HG02884 (cell line): ENCODE measurements around the gene LRRC56.
A peak's percentile ranks its signal among the peaks of the same experiment; 100 is the strongest.
"Not testable (repeated sequence)": the region's sequence is repeated elsewhere in the genome, so short reads cannot be mapped to it uniquely, and the experiment has no call there.

Source experiments
- ATAC-seq: cut with Tn5 transposase; IDR thresholded peaks from one replicate; pipeline ENCODE4 v1.9.1; 2021; ENCODE audit warnings: mild to moderate bottlenecking, moderate library complexity; ENCODE audit not compliant: unreplicated experiment

LRRC56 gene

GRCh38 chr11:501001-501682 lies 36.2 kb upstream of the LRRC56 start:
- ATAC-seq: no peak

GRCh38 chr11:501683-502287 lies 35.5 kb upstream of the LRRC56 start:
- no peak for ATAC-seq

GRCh38 chr11:502288-503178 lies 34.8 kb upstream of the LRRC56 start:
- no peak for ATAC-seq

- no peak for ATAC-seq
Measured at GRCh38 chr11:503179-503981, 33.9 kb upstream of the LRRC56 start.

- ATAC-seq: no peak
Measured at GRCh38 chr11:504053-504993, 33.0 kb upstream of the LRRC56 start.

GRCh38 chr11:504994-505344 lies 32.4 kb upstream of the LRRC56 start:
- no peak for ATAC-seq

- ATAC-seq: peak; percentile 44
Measured at GRCh38 chr11:506238-506994, 30.9 kb upstream of the LRRC56 start.

GRCh38 chr11:506995-507726 lies 30.2 kb upstream of the LRRC56 start, which contains the start of gene RNH1:
Gene RNH1, minus strand, starts transcription at chr11:507242. Its CDS starts 5,080 bp downstream, at chr11:502162.
- peak; percentile 43 for ATAC-seq

- no peak for ATAC-seq
Measured at GRCh38 chr11:507727-508515, 29.4 kb upstream of the LRRC56 start.

- no peak for ATAC-seq
Measured at GRCh38 chr11:508956-509355, 28.4 kb upstream of the LRRC56 start.

GRCh38 chr11:512761-513595 lies 24.3 kb upstream of the LRRC56 start:
- ATAC-seq: no peak

GRCh38 chr11:514606-515005 lies 22.7 kb upstream of the LRRC56 start:
- ATAC-seq: no peak

GRCh38 chr11:515131-515530 lies 22.2 kb upstream of the LRRC56 start:
- ATAC-seq: no peak

GRCh38 chr11:516400-516799 lies 20.9 kb upstream of the LRRC56 start:
- no peak for ATAC-seq

- ATAC-seq: not testable (repeated sequence)
Measured at GRCh38 chr11:516918-517685, 20.2 kb upstream of the LRRC56 start.
